Heart left ventricle (tissue), 11 donors: Measurements from ENCODE around the gene RSPH10B. TPM values are rescaled to one million over a fixed set of nuclear protein-coding genes. Genes with fewer than 3 reads are reported as not detected.

Experiments used
- polyA plus RNA-seq, 2 donors: library from polyadenylated mRNA; stranded (reverse); fragments of 200-250 nt; gene quantifications; one replicate each; pipeline ENCODE4 v1.2.3, GENCODE V29; 2013
- total RNA-seq, 9 donors: library from RNA; depleted of rRNA in 2 of 9; stranded (reverse); fragments of >200 nt in 2 of 9; fragmentation: NEBNext Ultra II Directional in 3 of 9; extraction: Animal tissue kit (Norgen Biotek cat#: 25700) in 3 of 9; gene quantifications; one replicate each; pipeline versions ENCODE4 v1.1.0 to v1.2.4, GENCODE V29; 2016 to 2023
- donor health status: ischemic (EF 13 %, LVEDD 7.1; RV severe dilation, severe dysfunction).
- donor health status: healthy with polysubstance abuse.
- donor health status: DM: no; HTN: yes; CAD: no.
- donor health status: DM: no; HTN: no; CAD: no.
- donor health status: ischemic (EF 25% LVEDD 5.7; RV mildly dilated, moderate dysfunction).
- donor health status: healthy.
- donor health status: DM: yes; HTN: yes; CAD: no.
- donor health status: PGD.
- donor health status: nonischemic (EF 23%, LVEDD 6.1; RV moderate dilation, normal function).

The RSPH10B gene
- total and polyA plus RNA-seq, 11 donors, result 0.03 to 0.80 TPM; not detected in 9

Other genes starting within 250 kb of the RSPH10B start
- gene RNF216, start 189.0 kb downstream of the RSPH10B start, total RNA-seq, result 10 to 100 TPM; 22.6 to 34.8 (median 26.6) TPM
- 10 to 100 TPM; 20.5 TPM for gene RNF216, start 189.0 kb downstream of the RSPH10B start, polyA plus RNA-seq
- gene OCM, start 89.9 kb downstream of the RSPH10B start, total RNA-seq, result not detected
- not detected for gene OCM, start 89.9 kb downstream of the RSPH10B start, polyA plus RNA-seq
- 10 to 100 TPM; 31.7 to 64.4 (median 52.1) TPM for gene CCZ1, start 72.0 kb downstream of the RSPH10B start, total RNA-seq
- gene CCZ1, start 72.0 kb downstream of the RSPH10B start, polyA plus RNA-seq, result 10 to 100 TPM; 24.0 to 58.5 TPM
- gene PMS2, start 38.4 kb upstream of the RSPH10B start, total RNA-seq, result 10 to 100 TPM in 1 of 9 donors, 1 to 10 TPM in 8; 4.4 to 10.5 (median 7.0) TPM
- gene PMS2, start 38.4 kb upstream of the RSPH10B start, polyA plus RNA-seq, result 1 to 10 TPM; 2.4 to 3.5 TPM
- 100 to 1,000 TPM in 1 of 9 donors, 10 to 100 TPM in 8; 40.5 to 105 (median 51.1) TPM for gene AIMP2, start 38.6 kb upstream of the RSPH10B start, total RNA-seq
- 10 to 100 TPM; 25.0 to 72.3 TPM for gene AIMP2, start 38.6 kb upstream of the RSPH10B start, polyA plus RNA-seq
- under 1 TPM in 2 of 9 donors, not detected in 7; 0.25 to 0.28 TPM for gene ANKRD61, start 60.7 kb upstream of the RSPH10B start, total RNA-seq
- gene ANKRD61, start 60.7 kb upstream of the RSPH10B start, polyA plus RNA-seq, result under 1 TPM in 1 of 2 donors, not detected in 1; 0.19 TPM
- 100 to 1,000 TPM in 2 of 9 donors, 10 to 100 TPM in 7; 48.9 to 152 (median 58.5) TPM for gene EIF2AK1, start 88.5 kb upstream of the RSPH10B start, total RNA-seq
- gene EIF2AK1, start 88.5 kb upstream of the RSPH10B start, polyA plus RNA-seq, result 10 to 100 TPM; 27.3 to 34.5 TPM
- gene USP42, start 134.3 kb upstream of the RSPH10B start, total RNA-seq, result 1 to 10 TPM; 3.7 to 6.9 (median 4.9) TPM
- 1 to 10 TPM; 2.0 to 3.7 TPM for gene USP42, start 134.3 kb upstream of the RSPH10B start, polyA plus RNA-seq